Body of pancreas (tissue), 4 donors: ENCODE data around the gene MUC5AC. TPM values are rescaled to one million over a fixed set of nuclear protein-coding genes. Genes with fewer than 3 reads are reported as not detected.
A peak's percentile ranks its signal among the peaks of the same experiment; 100 is the strongest.

Experiments used
- ATAC-seq: fragments of 150-250 bp; one replicate; pipeline ENCODE4 v1.9.1; 2016
- DNase-seq, 4 donors: peaks; one replicate each; pipeline ENCODE4 v3.0.0-alpha.2; 2019
- H3K27ac ChIP-seq, 4 donors: fragments of 200-600 bp; sonication (generic); 1 replicate in 3 of 4; 2 replicates in 1 of 4; pipeline versions ENCODE4 v1.5.1 to v1.6.1; 2016 to 2019; ENCODE audit warnings: mild to moderate bottlenecking in 1 of 4, mixed read lengths in 1 of 4, moderate library complexity in 1 of 4
- H3K27me3 ChIP-seq, 2 donors: fragments of 200-600 bp; sonication (generic); one replicate each; pipeline ENCODE4 v1.6.0; 2016; ENCODE audit warnings: mild to moderate bottlenecking in 1 of 2
- H3K36me3 ChIP-seq, 2 donors: fragments of 200-600 bp; sonication (generic); replicated peaks in 1 of 2; 2 replicates each; pipeline ENCODE4 v1.5.1; 2016; ENCODE audit warnings: low read depth in 2 of 2; ENCODE audit not compliant: insufficient read depth in 1 of 2
- H3K4me1 ChIP-seq: fragments of 200-600 bp; sonication (generic); one replicate; pipeline ENCODE4 v1.6.0; 2016
- H3K4me3 ChIP-seq, 2 donors: fragments of 200-600 bp; sonication (generic); 1 replicate in 1 of 2; 2 replicates in 1 of 2; pipeline ENCODE4 v1.5.1; 2016 to 2019
- H3K9me3 ChIP-seq, 3 donors: fragments of 200-600 bp; sonication (generic); 1 replicate in 2 of 3; 2 replicates in 1 of 3; pipeline ENCODE4 v1.5.1; 2016
- POLR2A ChIP-seq, 3 donors: fragments of 450-650 bp; IDR thresholded peaks; one replicate each; pipeline ENCODE4 v1.6.1; 2016; ENCODE audit warnings: antibody characterized with exemption in 3 of 3, mild to moderate bottlenecking in 2 of 3
- WGBS, 2 donors: methylation state at CpG; one replicate each; pipeline ENCODE4 v1.1.5; 2017; 5-methylcytosine and 5-hydroxymethylcytosine counted together
- intact Hi-C: fragments of 100-400 bp; cut with DNase I; formaldehyde crosslinking; loops from one replicate; pipeline ENCODE4 v1.15.1; 2023
- total RNA-seq, 2 donors: library from RNA; depleted of rRNA; stranded (reverse); fragments of >200 nt; gene quantifications; one replicate each; pipeline ENCODE4 v1.1.0, GENCODE V29; 2016
- TF ChIP-seq, protein P1 (sequence below), 7 experiments: fragments of 450-650 bp in 4 of 7; fragments of 200-600 bp in 3 of 7; sonication (generic) in 3 of 7; IDR thresholded peaks; one replicate each; pipeline ENCODE4 v1.5.1; 2016 to 2019; ENCODE audit warnings: antibody characterized with exemption in 7 of 7

Gene MUC5AC
- total RNA-seq, 2 donors from 2014 or later: under 0.01 to 1.8 TPM

GRCh38 chr11:1228921-1229451 is 71.2 kb downstream of the MUC5AC start:
- no peaks in the 10 kb centered on the region for H3K9me3 ChIP-seq
- no peak overlapping the region for H3K4me3 ChIP-seq
- TF ChIP-seq POLR2A (IDR thresholded peaks at IDR 0.05): no peak
- TF ChIP-seq, protein P1, sequence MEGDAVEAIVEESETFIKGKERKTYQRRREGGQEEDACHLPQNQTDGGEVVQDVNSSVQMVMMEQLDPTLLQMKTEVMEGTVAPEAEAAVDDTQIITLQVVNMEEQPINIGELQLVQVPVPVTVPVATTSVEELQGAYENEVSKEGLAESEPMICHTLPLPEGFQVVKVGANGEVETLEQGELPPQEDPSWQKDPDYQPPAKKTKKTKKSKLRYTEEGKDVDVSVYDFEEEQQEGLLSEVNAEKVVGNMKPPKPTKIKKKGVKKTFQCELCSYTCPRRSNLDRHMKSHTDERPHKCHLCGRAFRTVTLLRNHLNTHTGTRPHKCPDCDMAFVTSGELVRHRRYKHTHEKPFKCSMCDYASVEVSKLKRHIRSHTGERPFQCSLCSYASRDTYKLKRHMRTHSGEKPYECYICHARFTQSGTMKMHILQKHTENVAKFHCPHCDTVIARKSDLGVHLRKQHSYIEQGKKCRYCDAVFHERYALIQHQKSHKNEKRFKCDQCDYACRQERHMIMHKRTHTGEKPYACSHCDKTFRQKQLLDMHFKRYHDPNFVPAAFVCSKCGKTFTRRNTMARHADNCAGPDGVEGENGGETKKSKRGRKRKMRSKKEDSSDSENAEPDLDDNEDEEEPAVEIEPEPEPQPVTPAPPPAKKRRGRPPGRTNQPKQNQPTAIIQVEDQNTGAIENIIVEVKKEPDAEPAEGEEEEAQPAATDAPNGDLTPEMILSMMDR (IDR thresholded peaks at IDR 0.05): no peak
- 67 to 71% methylated on average over 1 to 18 of the region's 18 CpGs for WGBS, 2 donors
- intact Hi-C loops: no loop called here
- H3K4me1 ChIP-seq: no peaks in the 10 kb centered on the region
- ATAC-seq (no peak), DNase-seq (peak in 2 of 4 donors; percentile 2 to 7)
- H3K36me3 ChIP-seq: no peaks in the 10 kb centered on the region
- H3K27me3 ChIP-seq: peaks cover 0 to 19% of the 10 kb centered on the region in 2 donors
- no peak overlapping the region for H3K27ac ChIP-seq

DNA sequence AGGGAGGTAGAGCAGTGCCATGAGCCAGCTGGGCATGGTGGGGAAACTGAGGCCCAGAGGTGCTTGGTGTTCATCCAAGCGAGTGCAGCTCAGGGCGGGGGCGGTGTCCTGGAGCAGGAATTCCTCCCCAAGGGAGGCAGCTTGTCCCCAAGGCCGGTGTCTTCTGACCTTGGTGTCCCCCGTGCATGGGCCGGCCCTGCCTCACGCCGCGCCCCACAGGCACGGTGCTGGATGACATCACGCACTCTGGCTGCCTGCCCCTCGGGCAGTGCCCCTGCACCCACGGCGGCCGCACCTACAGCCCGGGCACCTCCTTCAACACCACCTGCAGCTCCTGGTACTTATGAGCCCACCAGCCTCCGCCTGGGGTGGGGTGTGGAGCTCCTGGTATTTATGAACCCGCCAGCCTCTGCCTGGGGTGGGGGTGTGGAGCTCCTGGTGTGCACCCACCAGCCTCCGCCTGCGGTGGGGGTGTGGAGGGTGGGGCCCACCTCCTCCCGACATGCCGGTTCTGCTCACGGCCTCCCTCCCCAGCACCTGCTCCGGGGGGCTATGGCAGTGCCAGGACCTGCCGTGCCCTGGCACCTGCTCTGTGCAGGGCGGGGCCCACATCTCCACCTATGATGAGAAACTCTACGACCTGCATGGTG is 71.8 kb downstream of the MUC5AC start:
- Histone ChIP-seq H3K27me3 (peaks cover 0 to 19% of the 10 kb centered on the region in 2 donors), H3K9me3 (no peaks in the 10 kb centered on the region), H3K4me3 (no peak overlapping the region), H3K4me1 (no peaks in the 10 kb centered on the region), H3K27ac (no peak overlapping the region), H3K36me3 (no peaks in the 10 kb centered on the region)
- TF ChIP-seq, protein P1 (IDR thresholded peaks at IDR 0.05): no peak
- no peak for TF ChIP-seq POLR2A (IDR thresholded peaks at IDR 0.05)
- DNase-seq (peak in 2 of 4 donors; percentile 3 to 7), ATAC-seq (no peak)
- WGBS, 2 donors: 71% methylated on average over 27 of the region's 27 CpGs; no CpG with 5 or more reads in 1 of the 2 donors
- intact Hi-C loops: no loop called here

- H3K27me3 ChIP-seq: peaks cover 0 to 19% of the 10 kb centered on the region in 2 donors
- no peak overlapping the region for H3K4me3 ChIP-seq
- no peak for ATAC-seq
- WGBS, 2 donors: 71 to 74% methylated on average over 1 to 5 of the region's 5 CpGs
- no peaks in the 10 kb centered on the region for H3K9me3 ChIP-seq
- no peaks in the 10 kb centered on the region for H3K4me1 ChIP-seq
- intact Hi-C loops: no loop called here
- DNase-seq: peak in 1 of 4 donors; percentile 4
- TF ChIP-seq, protein P1 (IDR thresholded peaks at IDR 0.05): no peak
- no peak for TF ChIP-seq POLR2A (IDR thresholded peaks at IDR 0.05)
- H3K36me3 ChIP-seq: no peaks in the 10 kb centered on the region
- no peak overlapping the region for H3K27ac ChIP-seq
Measured at GRCh38 chr11:1230121-1230455, 72.3 kb downstream of the MUC5AC start.

DNA sequence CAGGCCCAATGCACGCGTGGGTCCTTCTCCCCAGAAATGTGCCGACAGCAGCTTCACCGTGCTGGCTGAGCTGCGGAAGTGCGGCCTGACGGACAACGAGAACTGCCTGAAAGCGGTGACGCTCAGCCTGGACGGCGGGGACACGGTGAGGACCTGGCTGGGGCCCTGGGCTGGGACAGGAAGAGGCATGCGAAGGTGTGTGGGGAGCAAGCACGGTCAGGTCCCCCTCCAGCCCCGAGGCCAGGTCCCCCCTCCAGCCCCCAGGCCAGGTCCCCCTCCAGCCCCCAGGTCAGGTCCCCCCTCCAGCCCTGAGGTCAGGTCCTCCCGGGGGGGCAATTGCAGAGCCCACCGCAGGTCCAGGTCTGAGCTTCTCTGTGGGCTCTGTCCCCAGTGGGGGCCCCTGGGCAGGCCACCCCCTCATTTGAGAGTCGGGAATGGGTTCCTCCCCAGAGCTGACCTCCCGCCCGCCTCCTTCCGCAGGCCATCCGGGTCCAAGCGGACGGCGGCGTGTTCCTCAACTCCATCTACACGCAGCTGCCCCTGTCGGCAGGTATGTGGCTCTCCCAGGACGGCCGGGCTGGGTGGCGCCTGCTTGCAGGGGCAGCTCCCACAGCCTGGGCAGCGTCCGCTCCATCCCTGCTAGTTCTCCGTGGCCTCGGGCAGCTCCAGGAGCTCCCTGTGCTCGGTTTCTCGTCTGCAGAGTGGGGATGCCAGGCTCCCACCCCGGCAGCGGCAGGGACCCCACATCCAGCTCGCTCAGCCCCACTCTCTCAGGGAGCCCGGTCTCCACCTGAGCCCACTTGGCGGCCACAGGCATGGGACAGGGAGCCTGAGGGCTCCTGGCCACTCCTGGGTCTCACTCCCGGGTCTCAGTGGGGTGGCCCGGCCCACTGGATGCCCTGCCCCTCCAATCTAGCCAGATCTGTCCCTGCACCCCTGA is 73.0 kb downstream of the MUC5AC start:
- Histone ChIP-seq H3K4me3 (no peak overlapping the region), H3K4me1 (no peaks in the 10 kb centered on the region), H3K27me3 (peaks cover 0 to 19% of the 10 kb centered on the region in 2 donors), H3K9me3 (no peaks in the 10 kb centered on the region), H3K27ac (no peak overlapping the region), H3K36me3 (no peaks in the 10 kb centered on the region)
- no peak for ATAC-seq
- intact Hi-C loops: no loop called here
- no peak for TF ChIP-seq POLR2A (IDR thresholded peaks at IDR 0.05)
- TF ChIP-seq, protein P1 (IDR thresholded peaks at IDR 0.05): no peak
- DNase-seq: peak in 2 of 4 donors; percentile 4 to 11
- 22 to 66% methylated on average over 4 to 35 of the region's 45 CpGs for WGBS, 2 donors
